ENCODE measurements around the gene TBX10.
"Not testable (repeated sequence)": the region's sequence is repeated elsewhere in the genome, so short reads cannot be mapped to it uniquely, and the experiment has no call there.

The TBX10 gene

GRCh38 chr11:67639438-67639859 lies at the start of gene TBX10:
TSS of gene TBX10 (minus strand) at chr11:67639763. CDS start at chr11:67639472, 291 bp downstream.
- Mint-ChIP-seq H3K4me3 (no peak within 1 kb of the TSS), H3K27me3 (no peaks in the 10 kb centered on the region), H3K27ac (peak within 1 kb of the TSS; percentile 59), H3K4me1 (no peaks in the 10 kb centered on the region), H3K9me3 (no peaks in the 10 kb centered on the region), H3K36me3 (no peaks in the 10 kb centered on the region)

GRCh38 chr11:67689178-67689577 lies 49.6 kb upstream of the TBX10 start:
- H3K27ac Mint-ChIP-seq, result peak overlapping the region; percentile 42
- H3K4me3 Mint-ChIP-seq, result no peak overlapping the region
- peaks cover 6% of the 10 kb centered on the region for H3K27me3 Mint-ChIP-seq
- no peaks in the 10 kb centered on the region for H3K36me3 Mint-ChIP-seq
- no peaks in the 10 kb centered on the region for H3K9me3 Mint-ChIP-seq
- no peaks in the 10 kb centered on the region for H3K4me1 Mint-ChIP-seq

GRCh38 chr11:67687986-67688385 lies 48.4 kb upstream of the TBX10 start:
- Mint-ChIP-seq H3K4me3 (no peak overlapping the region), H3K27ac (no peak overlapping the region), H3K9me3 (no peaks in the 10 kb centered on the region), H3K36me3 (no peaks in the 10 kb centered on the region), H3K27me3 (peaks cover 6% of the 10 kb centered on the region), H3K4me1 (no peaks in the 10 kb centered on the region)

GRCh38 chr11:67685641-67686332 lies 46.2 kb upstream of the TBX10 start:
- H3K27me3 Mint-ChIP-seq, H3K27ac Mint-ChIP-seq, H3K9me3 Mint-ChIP-seq, H3K4me3 Mint-ChIP-seq, H3K36me3 Mint-ChIP-seq, H3K4me1 Mint-ChIP-seq: not testable (repeated sequence)

- H3K4me1 Mint-ChIP-seq, H3K9me3 Mint-ChIP-seq, H3K27me3 Mint-ChIP-seq, H3K4me3 Mint-ChIP-seq, H3K36me3 Mint-ChIP-seq, H3K27ac Mint-ChIP-seq: not testable (repeated sequence)
Measured at GRCh38 chr11:67682126-67683034, 42.8 kb upstream of the TBX10 start.

GRCh38 chr11:67680696-67681470 lies 41.3 kb upstream of the TBX10 start:
- H3K9me3 Mint-ChIP-seq, result no peaks in the 10 kb centered on the region

GRCh38 chr11:67675058-67675747 lies 35.6 kb upstream of the TBX10 start:
- Mint-ChIP-seq H3K4me3 (no peak overlapping the region), H3K27ac (no peak overlapping the region), H3K9me3 (no peaks in the 10 kb centered on the region), H3K36me3 (no peaks in the 10 kb centered on the region), H3K27me3 (no peaks in the 10 kb centered on the region), H3K4me1 (no peaks in the 10 kb centered on the region)

More at GRCh38 chr11:67680696-67681470, 41.3 kb upstream of the TBX10 start:
- no peaks in the 10 kb centered on the region for H3K36me3 Mint-ChIP-seq
- no peaks in the 10 kb centered on the region for H3K4me1 Mint-ChIP-seq
- H3K27me3 Mint-ChIP-seq, result peaks cover 2% of the 10 kb centered on the region
- H3K27ac Mint-ChIP-seq, result no peak overlapping the region
- no peak overlapping the region for H3K4me3 Mint-ChIP-seq

GRCh38 chr11:67674442-67674871 lies 34.9 kb upstream of the TBX10 start, which contains the start of gene ALDH3B2:
TSS of gene ALDH3B2 (minus strand) at chr11:67674623. CDS start at chr11:67666935, 7,688 bp downstream.
- Mint-ChIP-seq H3K27ac (no peak within 1 kb of the TSS), H3K36me3 (no peaks in the 10 kb centered on the region), H3K9me3 (no peaks in the 10 kb centered on the region)

GRCh38 chr11:67673902-67674301 lies 34.3 kb upstream of the TBX10 start:
- Mint-ChIP-seq H3K4me1 (no peaks in the 10 kb centered on the region), H3K4me3 (no peak overlapping the region), H3K9me3 (no peaks in the 10 kb centered on the region), H3K27ac (no peak overlapping the region), H3K27me3 (no peaks in the 10 kb centered on the region), H3K36me3 (no peaks in the 10 kb centered on the region)

More at GRCh38 chr11:67674442-67674871, 34.9 kb upstream of the TBX10 start, which contains the start of gene ALDH3B2:
- H3K4me3 Mint-ChIP-seq, result no peak within 1 kb of the TSS
- H3K27me3 Mint-ChIP-seq, result no peaks in the 10 kb centered on the region
- no peaks in the 10 kb centered on the region for H3K4me1 Mint-ChIP-seq

GRCh38 chr11:67673358-67673757 lies 33.8 kb upstream of the TBX10 start:
- Mint-ChIP-seq H3K4me1 (no peaks in the 10 kb centered on the region), H3K27me3 (no peaks in the 10 kb centered on the region), H3K4me3 (no peak overlapping the region), H3K36me3 (no peaks in the 10 kb centered on the region), H3K27ac (no peak overlapping the region), H3K9me3 (no peaks in the 10 kb centered on the region)

GRCh38 chr11:67671211-67671520 lies 31.6 kb upstream of the TBX10 start:
- Mint-ChIP-seq H3K4me1 (no peaks in the 10 kb centered on the region), H3K27me3 (no peaks in the 10 kb centered on the region), H3K9me3 (no peaks in the 10 kb centered on the region), H3K4me3 (no peak overlapping the region), H3K36me3 (no peaks in the 10 kb centered on the region), H3K27ac (no peak overlapping the region)

GRCh38 chr11:67670316-67671210 lies 31.0 kb upstream of the TBX10 start:
- no peaks in the 10 kb centered on the region for H3K27me3 Mint-ChIP-seq
- no peaks in the 10 kb centered on the region for H3K36me3 Mint-ChIP-seq
- no peak overlapping the region for H3K4me3 Mint-ChIP-seq
- no peak overlapping the region for H3K27ac Mint-ChIP-seq
- no peaks in the 10 kb centered on the region for H3K4me1 Mint-ChIP-seq
- H3K9me3 Mint-ChIP-seq, result no peaks in the 10 kb centered on the region

- H3K27me3 Mint-ChIP-seq, result no peaks in the 10 kb centered on the region
Measured at GRCh38 chr11:67668192-67668551, 28.6 kb upstream of the TBX10 start.

GRCh38 chr11:67667490-67668191 lies 28.1 kb upstream of the TBX10 start:
- Mint-ChIP-seq H3K4me1 (no peaks in the 10 kb centered on the region), H3K9me3 (no peaks in the 10 kb centered on the region), H3K27ac (no peak overlapping the region), H3K4me3 (no peak overlapping the region), H3K27me3 (no peaks in the 10 kb centered on the region), H3K36me3 (no peaks in the 10 kb centered on the region)

More at GRCh38 chr11:67668192-67668551, 28.6 kb upstream of the TBX10 start:
- Mint-ChIP-seq H3K27ac (no peak overlapping the region), H3K4me1 (no peaks in the 10 kb centered on the region), H3K36me3 (no peaks in the 10 kb centered on the region), H3K4me3 (no peak overlapping the region), H3K9me3 (no peaks in the 10 kb centered on the region)
